ENCODE data around the gene SPECC1. TPM values are rescaled to one million over a fixed set of nuclear protein-coding genes. Genes with fewer than 3 reads are reported as not detected.
"Not testable (repeated sequence)": the region's sequence is repeated elsewhere in the genome, so short reads cannot be mapped to it uniquely, and the experiment has no call there.

SPECC1 gene
- total RNA-seq, 1 experiment from 2014 or later, result 19.0 TPM

DNA sequence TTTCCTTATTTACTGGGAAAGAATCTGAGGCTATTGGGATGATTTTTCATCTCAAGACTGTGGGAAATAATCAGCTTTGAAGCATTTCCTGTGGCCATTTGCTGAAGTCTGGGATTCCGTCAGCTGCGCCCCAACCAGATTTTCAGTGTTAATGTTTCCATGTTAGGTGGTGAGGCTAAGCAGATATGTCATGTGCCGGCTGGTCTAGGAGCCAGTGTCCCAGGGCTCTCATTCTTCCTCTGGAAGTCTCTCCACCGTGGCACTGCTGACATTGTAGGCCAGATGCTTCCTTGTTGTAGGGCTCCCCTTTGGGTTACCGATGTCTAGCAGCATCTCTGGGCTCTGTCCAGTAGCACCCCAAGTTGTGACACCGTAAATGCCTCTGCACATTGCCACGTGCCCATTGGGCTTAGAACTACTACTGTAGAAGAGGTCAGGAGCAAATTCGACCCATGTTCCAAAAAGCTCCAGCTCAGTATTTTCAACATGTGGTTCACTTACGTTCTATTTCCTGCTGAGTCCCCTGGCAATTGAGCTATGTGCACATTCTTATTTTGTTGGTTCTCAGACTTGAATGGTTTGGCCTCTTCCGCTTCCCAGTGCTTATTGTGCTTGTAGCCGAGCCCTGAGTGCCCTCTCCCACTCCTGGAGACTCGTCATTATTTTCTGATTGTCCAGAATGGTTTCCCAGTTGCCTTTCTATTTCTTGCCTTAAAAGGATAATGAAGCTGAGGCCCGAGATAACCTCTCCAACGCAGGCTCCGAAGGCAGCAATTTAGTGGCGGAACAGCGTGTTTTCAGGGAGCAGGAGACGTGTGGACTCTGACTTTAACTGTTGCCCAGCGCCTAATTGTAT, 82.2 kb downstream of the SPECC1 start:
- DNase-seq (ENCODE audit: extremely low read depth, low read depth), result no peak

- no peak for DNase-seq (ENCODE audit: extremely low read depth, low read depth)
Observed at GRCh38 chr17:20092261-20092867, 83.2 kb downstream of the SPECC1 start.

DNA sequence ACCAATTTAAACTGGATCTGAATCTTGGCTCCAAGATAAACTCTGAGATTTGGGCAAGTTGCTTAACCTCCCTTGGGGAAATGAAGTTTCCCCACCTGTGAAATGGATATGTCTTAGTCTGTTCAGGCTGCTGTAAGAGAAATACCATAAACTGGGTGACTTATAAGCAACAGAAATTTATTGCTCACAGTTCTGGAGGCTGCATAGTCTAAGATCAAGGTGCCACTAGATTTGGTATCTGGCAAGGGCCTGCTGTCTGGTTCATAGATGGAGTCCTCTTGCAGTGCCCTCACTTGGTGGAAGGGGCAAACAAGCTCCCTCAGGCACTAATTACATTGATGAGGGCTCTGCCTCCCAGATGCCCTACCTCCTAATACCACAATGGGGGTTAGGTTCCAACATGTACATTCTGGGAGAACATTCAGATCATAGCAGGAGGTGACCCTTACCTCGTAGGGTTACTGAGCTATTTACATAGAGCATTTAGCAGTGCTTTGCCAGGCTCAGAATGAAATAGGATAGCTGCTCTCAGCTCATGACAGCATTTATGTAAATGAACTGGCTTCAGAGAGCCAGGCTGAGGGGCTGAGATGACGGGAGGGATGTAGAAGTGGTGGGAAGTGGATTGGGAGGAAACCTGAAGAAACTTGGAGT, 83.9 kb downstream of the SPECC1 start:
- DNase-seq (ENCODE audit: extremely low read depth, low read depth), result no peak

DNA sequence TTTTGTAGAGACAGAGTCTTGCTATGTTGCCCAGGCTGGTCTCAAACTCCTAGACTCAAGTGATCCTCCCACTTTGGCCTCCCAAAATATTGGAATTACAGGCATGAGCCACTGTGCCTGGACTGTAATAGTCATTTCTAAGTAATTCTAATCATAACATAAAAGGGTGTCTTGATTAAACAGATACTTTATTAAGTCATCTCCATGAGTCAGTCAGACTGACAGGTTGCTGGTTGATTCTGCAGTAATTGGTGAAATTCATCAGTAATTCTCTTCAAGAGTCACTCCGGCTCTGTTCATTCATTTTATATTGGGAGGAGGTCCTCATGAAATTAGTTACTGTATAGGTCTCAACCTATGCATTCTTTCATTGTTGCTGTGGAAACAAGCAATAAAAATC, 85.6 kb downstream of the SPECC1 start:
- DNase-seq (ENCODE audit: extremely low read depth, low read depth), result no peak

GRCh38 chr17:20095336-20096080, 86.3 kb downstream of the SPECC1 start:
- DNase-seq (ENCODE audit: extremely low read depth, low read depth), result peak; percentile 53

- DNase-seq (ENCODE audit: extremely low read depth, low read depth), result no peak
Observed at GRCh38 chr17:20096430-20096829, 87.3 kb downstream of the SPECC1 start.

DNA sequence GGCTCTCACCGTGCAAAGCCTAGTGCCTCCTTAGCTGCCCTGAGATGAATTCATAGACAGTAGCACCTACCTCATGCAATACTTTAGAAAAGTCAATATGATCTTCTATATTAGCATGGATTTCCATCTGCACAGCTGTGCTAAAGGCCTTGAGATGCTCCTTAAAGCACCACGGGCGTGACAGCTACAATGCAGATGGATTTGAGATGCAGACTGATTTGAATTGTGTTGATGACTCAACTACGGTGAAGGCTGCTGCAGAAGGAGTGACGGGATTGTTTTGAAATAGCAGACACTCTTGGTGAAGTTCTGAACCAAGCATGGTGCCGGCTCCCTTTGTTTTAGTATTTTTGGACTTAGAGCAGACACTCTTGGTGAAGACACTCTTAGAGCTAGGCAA, 88.2 kb downstream of the SPECC1 start:
- no peak for DNase-seq (ENCODE audit: extremely low read depth, low read depth)

- no peak for DNase-seq (ENCODE audit: extremely low read depth, low read depth)
Observed at GRCh38 chr17:20098314-20098713, 89.2 kb downstream of the SPECC1 start.

- DNase-seq (ENCODE audit: extremely low read depth, low read depth), result not testable (repeated sequence)
Observed at GRCh38 chr17:20100806-20101205, 91.6 kb downstream of the SPECC1 start.

GRCh38 chr17:20103454-20104446, 94.6 kb downstream of the SPECC1 start:
- peak; percentile 21 for DNase-seq (ENCODE audit: extremely low read depth, low read depth)

DNA sequence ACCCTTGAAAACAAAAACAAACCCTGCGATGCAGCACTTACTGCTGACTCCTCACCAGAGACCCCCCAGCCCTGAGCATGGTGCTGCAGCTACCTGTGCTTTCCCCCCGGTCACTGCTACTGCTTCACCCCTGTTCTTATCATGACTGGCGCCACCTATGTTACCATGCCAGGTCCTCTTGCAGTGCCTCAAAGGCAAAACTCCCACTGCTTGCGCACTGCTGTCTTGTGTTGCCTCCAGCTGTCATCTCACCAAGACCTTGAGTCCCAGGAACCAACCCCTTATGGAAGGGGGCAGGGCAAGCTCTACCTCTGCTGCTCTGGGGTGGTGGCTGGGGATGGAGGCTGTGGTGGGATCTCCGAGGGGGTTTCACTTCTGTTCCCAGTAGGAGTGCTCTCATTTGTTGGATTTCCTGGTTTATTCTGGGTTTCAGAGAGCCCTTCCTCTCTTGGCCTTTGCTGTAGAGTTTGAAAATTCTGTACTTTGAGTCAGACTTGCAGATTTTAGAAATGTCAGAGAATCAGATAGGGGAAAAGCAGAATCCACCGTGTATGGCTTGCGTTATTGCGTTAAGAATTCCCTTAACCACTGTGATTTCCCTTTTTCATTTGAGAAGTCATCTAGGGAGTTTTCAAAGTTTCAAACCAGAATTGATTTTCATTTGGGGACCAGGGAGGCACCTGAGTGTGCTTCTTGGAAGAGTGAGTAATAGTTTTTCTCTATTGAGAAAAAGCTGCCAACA, 96.6 kb downstream of the SPECC1 start:
- no peak for DNase-seq (ENCODE audit: extremely low read depth, low read depth)

GRCh38 chr17:20106446-20106845, 97.3 kb downstream of the SPECC1 start:
- DNase-seq (ENCODE audit: extremely low read depth, low read depth), result not testable (repeated sequence)

GRCh38 chr17:20109076-20109475, 99.9 kb downstream of the SPECC1 start:
- no peak for DNase-seq (ENCODE audit: extremely low read depth, low read depth)

GRCh38 chr17:20111538-20111937, 102.4 kb downstream of the SPECC1 start:
- no peak for DNase-seq (ENCODE audit: extremely low read depth, low read depth)

DNA sequence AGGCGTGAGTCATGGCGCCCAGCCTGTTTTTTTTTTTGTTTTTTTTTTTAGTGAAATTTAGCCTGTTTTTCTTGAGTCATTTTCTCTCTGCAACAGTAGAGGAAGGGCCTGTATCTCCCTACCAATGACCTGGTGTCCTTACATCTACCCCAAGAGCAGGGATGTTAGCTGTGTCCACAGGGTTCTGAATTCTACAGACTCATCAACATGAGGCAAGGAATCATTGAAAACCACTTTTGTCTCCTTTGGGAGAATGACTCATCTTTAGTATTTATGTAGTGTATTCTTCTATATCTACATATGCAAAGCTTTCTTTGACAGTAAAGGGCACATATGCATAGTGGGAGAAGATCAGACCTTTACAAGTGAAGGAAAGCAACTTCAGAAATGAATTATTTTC, 105.3 kb downstream of the SPECC1 start:
- DNase-seq (ENCODE audit: extremely low read depth, low read depth), result no peak

GRCh38 chr17:20116683-20117309, 107.6 kb downstream of the SPECC1 start:
- peak; percentile 57 for DNase-seq (ENCODE audit: extremely low read depth, low read depth)

DNA sequence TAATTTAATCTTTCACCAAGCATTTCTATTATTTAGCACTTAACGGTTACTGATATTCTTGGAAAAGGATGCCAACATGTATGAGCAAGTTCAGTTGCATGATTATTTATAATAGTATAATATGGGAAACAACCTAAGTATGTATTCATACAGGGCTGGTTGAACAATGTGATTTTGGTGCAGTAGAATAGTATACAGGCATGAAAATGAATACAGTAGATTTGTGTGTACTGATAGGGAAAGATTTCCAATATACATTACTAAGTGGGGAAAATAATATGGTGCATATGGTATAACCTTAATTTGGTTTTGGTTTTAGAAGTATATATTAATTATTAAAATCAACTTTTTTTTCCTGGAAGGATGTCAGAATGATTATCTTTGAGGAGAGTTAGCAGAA, 109.1 kb downstream of the SPECC1 start:
- DNase-seq (ENCODE audit: extremely low read depth, low read depth), result no peak

DNA sequence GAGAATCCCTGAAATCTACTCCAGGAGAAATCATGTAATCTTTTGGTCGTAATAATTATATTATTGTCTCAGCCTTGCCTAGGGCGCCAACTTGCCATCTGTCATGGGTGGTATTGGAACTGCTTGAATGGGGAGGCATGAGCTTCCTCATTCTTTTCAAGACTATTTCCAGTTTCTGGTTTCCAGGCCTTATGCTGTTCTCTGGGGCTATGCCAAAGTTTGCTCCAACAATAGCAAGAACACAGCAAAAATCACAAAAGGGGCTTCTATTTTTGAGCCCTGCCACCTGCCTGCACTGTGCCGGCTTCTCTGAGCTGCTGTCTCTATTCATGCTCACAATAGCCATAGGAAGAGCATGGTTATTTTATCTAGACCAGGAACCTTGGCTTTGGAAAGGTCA, 111.7 kb downstream of the SPECC1 start:
- no peak for DNase-seq (ENCODE audit: extremely low read depth, low read depth)

Measured in NCI-H460 (cell line).